ENCODE measurements around the gene C1orf232. TPM values are rescaled to one million over a fixed set of nuclear protein-coding genes. Genes with fewer than 3 reads are reported as not detected.

C1orf232 gene
- total RNA-seq, 3 donors from 2014 or later (not counting 1 experiment from before 2014, with no cell fraction given) = not detected

GRCh38 chr1:26163684-26164035, 5.1 kb downstream of the C1orf232 start:
- peaks cover 19% of the 10 kb centered on the region for H3K27me3 ChIP-seq (ENCODE audit: control insufficient read depth, insufficient read depth, low read length)
- no peak for TF ChIP-seq CTCF (IDR thresholded peaks at IDR 0.05)
- Mint-ChIP-seq H3K4me3 (peak overlapping the region; percentile 13), H3K4me1 (peaks cover 0 to 17% of the 10 kb centered on the region in 2 donors), H3K27me3 (ENCODE audit: low read depth in 2 of 2) (peaks cover 7 to 31% of the 10 kb centered on the region in 2 donors), H3K27ac (no peak overlapping the region), H3K36me3 (no peaks in the 10 kb centered on the region), H3K9me3 (no peaks in the 10 kb centered on the region)
- WGBS (ENCODE audit: insufficient coverage) = 68% methylated on average over 9 of the region's 9 CpGs
- no peak overlapping the region for H3K4me3 ChIP-seq (ENCODE audit: low read length)
- peaks cover 25% of the 10 kb centered on the region for H3K4me1 ChIP-seq (ENCODE audit: control insufficient read depth, insufficient read depth, low read length)
- H3K9me3 ChIP-seq (ENCODE audit: control insufficient read depth, insufficient read depth, low read length) = no peaks in the 10 kb centered on the region
- no peak for DNase-seq
- intact Hi-C loops (cut with micrococcal nuclease) = loop anchor here (1.0 to 10.0 kb wide), 2 partner anchors 58 to 231 kb away; no protein-coding TSS in a partner anchor
- H3K27ac ChIP-seq (ENCODE audit: low read length) = no peak overlapping the region
- ATAC-seq = no peak
- no peaks in the 10 kb centered on the region for H3K36me3 ChIP-seq (ENCODE audit: control insufficient read depth, insufficient read depth, low read length)

DNA sequence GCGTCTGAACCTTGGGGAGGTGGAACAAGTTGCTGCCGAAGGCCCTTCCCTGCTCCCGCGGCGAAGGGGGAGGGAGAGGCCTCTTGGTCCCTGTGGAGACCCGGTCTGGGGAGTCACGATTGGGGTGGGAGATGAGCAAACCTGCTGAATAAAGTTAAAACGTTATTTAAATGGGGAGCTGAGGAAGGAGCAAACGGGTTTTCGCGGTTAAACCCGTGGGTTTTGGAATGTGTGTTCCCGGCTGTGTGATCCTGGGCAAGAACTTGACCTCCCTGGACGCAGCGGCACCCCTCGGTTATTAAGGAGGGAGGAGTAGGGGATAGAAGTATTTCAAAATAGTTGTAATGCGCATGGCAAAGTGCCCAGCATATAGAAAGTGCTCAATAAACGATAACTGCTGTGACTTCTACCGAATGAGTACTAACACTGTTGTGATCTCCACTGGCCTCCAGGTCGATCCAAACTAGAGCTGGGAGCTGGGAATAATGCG, 6.5 kb downstream of the C1orf232 start:
- H3K27ac ChIP-seq (ENCODE audit: low read length) = no peak overlapping the region
- DNase-seq (no peak), ATAC-seq (no peak)
- H3K36me3 ChIP-seq (ENCODE audit: control insufficient read depth, insufficient read depth, low read length) = no peaks in the 10 kb centered on the region
- peak overlapping the region; percentile 62 for H3K4me3 Mint-ChIP-seq
- WGBS (ENCODE audit: insufficient coverage) = 32% methylated on average over 21 of the region's 21 CpGs
- H3K4me3 ChIP-seq (ENCODE audit: low read length) = no peak overlapping the region
- no peaks in the 10 kb centered on the region for H3K9me3 ChIP-seq (ENCODE audit: control insufficient read depth, insufficient read depth, low read length)
- H3K27me3 Mint-ChIP-seq (ENCODE audit: low read depth in 2 of 2) = peaks cover 16 to 37% of the 10 kb centered on the region in 2 donors
- peaks cover 0 to 17% of the 10 kb centered on the region in 2 donors for H3K4me1 Mint-ChIP-seq
- intact Hi-C loops (cut with micrococcal nuclease) = loop anchor here (10.0 kb wide), 1 partner anchor 233 kb away; no protein-coding TSS in a partner anchor
- peaks cover 25% of the 10 kb centered on the region for H3K4me1 ChIP-seq (ENCODE audit: control insufficient read depth, insufficient read depth, low read length)
- H3K27ac Mint-ChIP-seq = no peak overlapping the region
- no peaks in the 10 kb centered on the region for H3K9me3 Mint-ChIP-seq
- no peak for TF ChIP-seq CTCF (IDR thresholded peaks at IDR 0.05)
- H3K27me3 ChIP-seq (ENCODE audit: control insufficient read depth, insufficient read depth, low read length) = peaks cover 22% of the 10 kb centered on the region
- no peaks in the 10 kb centered on the region for H3K36me3 Mint-ChIP-seq

DNA sequence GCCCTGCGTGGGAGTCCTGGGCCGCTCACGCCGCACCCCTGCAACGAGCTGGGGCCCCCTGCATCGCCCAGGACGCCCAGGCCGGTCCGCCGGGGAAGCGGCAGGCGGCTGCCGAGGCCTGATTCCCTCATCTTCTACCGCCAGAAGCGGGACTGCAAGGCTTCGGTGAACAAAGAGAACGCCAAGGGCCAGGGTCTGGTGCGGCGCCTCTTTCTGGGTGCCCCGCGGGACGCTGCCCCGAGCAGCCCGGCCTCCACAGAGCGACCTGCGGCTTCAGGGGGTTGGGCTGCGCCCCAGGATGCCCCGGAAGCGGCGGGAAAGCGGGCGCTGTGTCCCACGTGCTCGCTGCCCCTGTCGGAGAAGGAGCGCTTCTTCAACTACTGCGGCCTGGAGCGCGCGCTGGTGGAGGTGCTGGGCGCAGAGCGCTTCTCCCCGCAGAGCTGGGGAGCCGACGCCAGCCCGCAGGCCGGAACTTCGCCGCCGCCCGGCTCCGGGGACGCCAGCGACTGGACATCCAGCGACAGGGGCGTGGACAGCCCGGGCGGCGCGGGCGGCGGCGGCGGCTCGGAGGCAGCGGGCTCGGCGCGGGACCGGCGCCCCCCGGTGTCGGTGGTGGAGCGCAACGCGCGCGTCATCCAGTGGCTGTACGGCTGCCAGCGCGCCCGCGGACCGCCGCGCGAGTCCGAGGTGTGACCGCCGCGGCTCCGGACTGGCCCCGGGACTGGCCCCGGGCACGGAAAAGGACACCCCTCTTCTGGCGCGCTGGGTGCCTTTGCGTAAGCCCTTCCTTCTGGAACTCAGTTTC, 7.1 kb downstream of the C1orf232 start:
- H3K27ac Mint-ChIP-seq = no peak overlapping the region
- H3K36me3 ChIP-seq (ENCODE audit: control insufficient read depth, insufficient read depth, low read length) = no peaks in the 10 kb centered on the region
- H3K4me1 ChIP-seq (ENCODE audit: control insufficient read depth, insufficient read depth, low read length) = peaks cover 26% of the 10 kb centered on the region
- no peak overlapping the region for H3K27ac ChIP-seq (ENCODE audit: low read length)
- WGBS (ENCODE audit: insufficient coverage) = 5% methylated on average over 98 of the region's 98 CpGs
- no peaks in the 10 kb centered on the region for H3K9me3 Mint-ChIP-seq
- H3K9me3 ChIP-seq (ENCODE audit: control insufficient read depth, insufficient read depth, low read length) = no peaks in the 10 kb centered on the region
- H3K4me3 ChIP-seq (ENCODE audit: low read length) = no peak overlapping the region
- peak in 1 of 2 donors; percentile 53 for DNase-seq
- H3K4me1 Mint-ChIP-seq = peaks cover 0 to 12% of the 10 kb centered on the region in 2 donors
- no peaks in the 10 kb centered on the region for H3K36me3 Mint-ChIP-seq
- intact Hi-C loops (cut with micrococcal nuclease) = loop anchor here (10.0 kb wide), 1 partner anchor 233 kb away; no protein-coding TSS in a partner anchor
- peak in 2 of 3 donors; percentile 50 to 54 for ATAC-seq
- TF ChIP-seq CTCF (IDR thresholded peaks at IDR 0.05) = no peak
- H3K4me3 Mint-ChIP-seq = peak overlapping the region; percentile 62
- H3K27me3 Mint-ChIP-seq (ENCODE audit: low read depth in 2 of 2) = peaks cover 16 to 37% of the 10 kb centered on the region in 2 donors
- H3K27me3 ChIP-seq (ENCODE audit: control insufficient read depth, insufficient read depth, low read length) = peaks cover 25% of the 10 kb centered on the region
